ENCODE data around the gene RERE. TPM values are rescaled to one million over a fixed set of nuclear protein-coding genes. Genes with fewer than 3 reads are reported as not detected.

Gene RERE
- total RNA-seq, 1 experiment from 2014 or later: 40.6 TPM

GRCh38 chr1:8689431-8690252 is 127.8 kb downstream of the RERE start:
- no peaks in the 10 kb centered on the region for H3K36me3 ChIP-seq (ENCODE audit: control insufficient read depth in 1 of 2, insufficient read depth in 2 of 2, low read length in 2 of 2)
- POLR2A ChIA-PET: interaction anchor here (1.2 kb wide), 1 partner anchor 24 kb away, joined by 4 read pairs; no protein-coding TSS in a partner anchor
- H2AFZ ChIP-seq (ENCODE audit: low read depth, low read length, poor library complexity, severe bottlenecking): no peak overlapping the region
- no peak overlapping the region for H3K4me2 ChIP-seq (ENCODE audit: low read length)
- H3K27ac ChIP-seq (ENCODE audit: low read depth, low read length): no peak overlapping the region
- peaks cover 6% of the 10 kb centered on the region; the same call in 1 of the 2 replicates for H4K20me1 ChIP-seq (ENCODE audit: insufficient read depth)
- intact Hi-C loops (cut with micrococcal nuclease): no loop called here
- H3K27me3 ChIP-seq (ENCODE audit: insufficient read depth, low read length): no peaks in the 10 kb centered on the region
- DNase-seq (ENCODE audit: low read depth, low spot score): no peak
- H3K9me3 ChIP-seq (ENCODE audit: control insufficient read depth in 1 of 2, insufficient read depth in 1 of 2, low read depth in 1 of 2, low read length in 2 of 2): no peaks in the 10 kb centered on the region
- H3K9ac ChIP-seq (ENCODE audit: low read length): no peak overlapping the region
- RAD21 ChIA-PET (ENCODE audit: low non-redundant PET in 1 of 2, low total read pairs in 2 of 2, uncharacterized antibody in 2 of 2, unreplicated experiment in 2 of 2): no interaction called here
- peaks cover 56% of the 10 kb centered on the region for H3K79me2 ChIP-seq (ENCODE audit: insufficient read depth, low read length)
- BruUV-seq (replicated peaks): no TSS peak
- ATAC-seq: no peak
- no peak for TF ChIP-seq ELF1 (IDR thresholded peaks at IDR 0.05; ENCODE audit: borderline replicate concordance, low read depth)
- no peak for TF ChIP-seq ZNF274 (IDR thresholded peaks at IDR 0.05; ENCODE audit: low read depth, low read length)
- no peak for TF ChIP-seq FOSL1 (IDR thresholded peaks at IDR 0.05; ENCODE audit: low read depth)
- TF ChIP-seq YY1 (IDR thresholded peaks at IDR 0.05; ENCODE audit: extremely low read depth, insufficient replicate concordance, low read depth, low read length): no peak
- TF ChIP-seq, protein P1, sequence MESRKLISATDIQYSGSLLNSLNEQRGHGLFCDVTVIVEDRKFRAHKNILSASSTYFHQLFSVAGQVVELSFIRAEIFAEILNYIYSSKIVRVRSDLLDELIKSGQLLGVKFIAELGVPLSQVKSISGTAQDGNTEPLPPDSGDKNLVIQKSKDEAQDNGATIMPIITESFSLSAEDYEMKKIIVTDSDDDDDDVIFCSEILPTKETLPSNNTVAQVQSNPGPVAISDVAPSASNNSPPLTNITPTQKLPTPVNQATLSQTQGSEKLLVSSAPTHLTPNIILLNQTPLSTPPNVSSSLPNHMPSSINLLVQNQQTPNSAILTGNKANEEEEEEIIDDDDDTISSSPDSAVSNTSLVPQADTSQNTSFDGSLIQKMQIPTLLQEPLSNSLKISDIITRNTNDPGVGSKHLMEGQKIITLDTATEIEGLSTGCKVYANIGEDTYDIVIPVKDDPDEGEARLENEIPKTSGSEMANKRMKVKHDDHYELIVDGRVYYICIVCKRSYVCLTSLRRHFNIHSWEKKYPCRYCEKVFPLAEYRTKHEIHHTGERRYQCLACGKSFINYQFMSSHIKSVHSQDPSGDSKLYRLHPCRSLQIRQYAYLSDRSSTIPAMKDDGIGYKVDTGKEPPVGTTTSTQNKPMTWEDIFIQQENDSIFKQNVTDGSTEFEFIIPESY (IDR thresholded peaks at IDR 0.05; ENCODE audit: extremely low read depth, insufficient replicate concordance, low read length): no peak
- no peak for TF ChIP-seq SIN3A (IDR thresholded peaks at IDR 0.05; ENCODE audit: low read depth)
- no peak for TF ChIP-seq TCF7L2 (IDR thresholded peaks at IDR 0.05; ENCODE audit: borderline replicate concordance, extremely low read depth, insufficient read depth, insufficient read length)
- no peak for TF ChIP-seq CEBPB (IDR thresholded peaks at IDR 0.05; ENCODE audit: low read depth)
- TF ChIP-seq RAD21 (IDR thresholded peaks at IDR 0.05; ENCODE audit: low read depth): no peak
- no peak for TF ChIP-seq REST (IDR thresholded peaks at IDR 0.05; ENCODE audit: low read depth)
- TF ChIP-seq, protein P2, sequence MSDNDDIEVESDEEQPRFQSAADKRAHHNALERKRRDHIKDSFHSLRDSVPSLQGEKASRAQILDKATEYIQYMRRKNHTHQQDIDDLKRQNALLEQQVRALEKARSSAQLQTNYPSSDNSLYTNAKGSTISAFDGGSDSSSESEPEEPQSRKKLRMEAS (IDR thresholded peaks at IDR 0.05): no peak
- TF ChIP-seq EGR1 (IDR thresholded peaks at IDR 0.05; ENCODE audit: low read depth): no peak
- no peak for TF ChIP-seq SP1 (IDR thresholded peaks at IDR 0.05; ENCODE audit: low read depth)
- no peak for TF ChIP-seq EZH2phosphoT487 (IDR thresholded peaks at IDR 0.05; ENCODE audit: borderline replicate concordance)
- no peak for TF ChIP-seq EZH2 (IDR thresholded peaks at IDR 0.05)
- no peak for TF ChIP-seq CBX3 (IDR thresholded peaks at IDR 0.05; ENCODE audit: low read depth)
- no peak overlapping the region for H3K4me3 ChIP-seq (replicated peaks in 1 of 2; ENCODE audit: low read depth in 1 of 2, low read length in 2 of 2)
- no peaks in the 10 kb centered on the region for H3K9me2 ChIP-seq (ENCODE audit: insufficient read depth)
- H3K4me1 ChIP-seq (ENCODE audit: control insufficient read depth in 1 of 2, insufficient read depth in 2 of 2, low read length in 2 of 2): no peaks in the 10 kb centered on the region
- CTCF ChIA-PET: interaction anchor here (0.6 to 1.1 kb wide), 2 partner anchors 11 to 18 kb away, joined by 3 read pairs; no protein-coding TSS in a partner anchor
